Heart left ventricle (tissue), 16 donors: ENCODE results near the gene EHD1. TPM values are rescaled to one million over a fixed set of nuclear protein-coding genes. Genes with fewer than 3 reads are reported as not detected.

Source experiments
- ATAC-seq, 4 donors: fragments of 200-7000 bp; cut with Tn5 transposase; one replicate each; pipeline ENCODE4 v1.9.1; 2020 to 2022; ENCODE audit warnings: moderate library complexity in 4 of 4, mild to moderate bottlenecking in 3 of 4, moderate number of reproducible peaks in 1 of 4
- DNase-seq, 5 donors: peaks; one replicate each; pipeline ENCODE4 v3.0.0-alpha.2; 2020
- H3K27ac ChIP-seq, 12 donors: fragments of 200-600 bp; sonication (generic) in 4 of 12; one replicate each; pipeline versions ENCODE4 v1.5.0 to v1.8.0; 2016 to 2022; ENCODE audit warnings: mild to moderate bottlenecking in 2 of 12
- H3K27me3 ChIP-seq, 9 donors: fragments of 200-600 bp; sonication (generic) in 2 of 9; one replicate each; pipeline versions ENCODE4 v1.5.1 to v1.8.0; 2016 to 2022; ENCODE audit warnings: mild to moderate bottlenecking in 3 of 9
- H3K36me3 ChIP-seq, 9 donors: fragments of 200-600 bp; sonication (generic) in 2 of 9; one replicate each; pipeline versions ENCODE4 v1.5.0 to v1.8.0; 2018 to 2022; ENCODE audit warnings: mild to moderate bottlenecking in 2 of 9
- H3K4me1 ChIP-seq, 12 donors: fragments of 200-600 bp; sonication (generic) in 4 of 12; one replicate each; pipeline versions ENCODE4 v1.5.0 to v1.8.0; 2016 to 2022; ENCODE audit warnings: mild to moderate bottlenecking in 3 of 12
- H3K4me3 ChIP-seq, 12 donors: fragments of 200-600 bp; sonication (generic) in 4 of 12; one replicate each; pipeline versions ENCODE4 v1.5.0 to v1.8.0; 2017 to 2022; ENCODE audit warnings: mild to moderate bottlenecking in 9 of 12, moderate library complexity in 4 of 12
- H3K9me3 ChIP-seq, 12 donors: fragments of 200-600 bp; sonication (generic) in 4 of 12; one replicate each; pipeline versions ENCODE4 v1.5.0 to v1.8.0; 2016 to 2022; ENCODE audit warnings: mild to moderate bottlenecking in 1 of 12
- CTCF ChIP-seq, 12 donors: fragments of 200-600 bp; sonication (generic) in 4 of 12; IDR thresholded peaks; one replicate each; pipeline versions ENCODE4 v1.5.0 to v1.8.0; 2018 to 2022; ENCODE audit warnings: antibody characterized with exemption in 12 of 12, mild to moderate bottlenecking in 5 of 12
- POLR2A ChIP-seq, 2 donors: fragments of 450-650 bp; IDR thresholded peaks; one replicate each; pipeline ENCODE4 v1.6.1; 2017; ENCODE audit warnings: antibody characterized with exemption in 2 of 2, mild to moderate bottlenecking in 2 of 2, moderate library complexity in 2 of 2
- WGBS, 4 donors: extraction: QIAGEN DNeasy Blood & Tissue Kit in 2 of 4; methylation state at CpG; one replicate each; pipeline versions ENCODE4 v1.1.5 to v1.1.7; 2013 to 2018; 5-methylcytosine and 5-hydroxymethylcytosine counted together
- intact Hi-C, 10 donors: fragments of 100-400 bp; cut with DNase I; formaldehyde crosslinking; loops; one replicate each; pipeline versions ENCODE4 v1.11.1 to v1.14.2; 2022
- polyA plus RNA-seq, 2 donors: library from polyadenylated mRNA; stranded (reverse); fragments of 200-250 nt; gene quantifications; one replicate each; pipeline ENCODE4 v1.2.3, GENCODE V29; 2013
- total RNA-seq, 9 donors: library from RNA; depleted of rRNA in 2 of 9; stranded (reverse); fragments of >200 nt in 2 of 9; fragmentation: NEBNext Ultra II Directional in 3 of 9; extraction: Animal tissue kit (Norgen Biotek cat#: 25700) in 3 of 9; gene quantifications; one replicate each; pipeline versions ENCODE4 v1.1.0 to v1.2.4, GENCODE V29; 2016 to 2023
- donor health status: ischemic (EF 13 %, LVEDD 7.1; RV severe dilation, severe dysfunction).
- donor health status: healthy with polysubstance abuse.
- donor health status: DM: no; HTN: yes; CAD: no.
- donor health status: DM: no; HTN: no; CAD: no.
- donor health status: ischemic (EF 25% LVEDD 6.9; RV normal size, moderate dysfunction).
- donor health status: ischemic (EF 25% LVEDD 5.7; RV mildly dilated, moderate dysfunction).
- donor health status: healthy.
- donor health status: DM: yes; HTN: yes; CAD: no.
- donor health status: ischemic (EF 35%, LVEDD 5.7; RV mildly dilated, moderate dysfunction).
- donor health status: nonischemic (EF 11% LVEDD 7.7; RV severe dilation, severe dysfunction).
- donor health status: DM: yes; HTN: yes; CAD: no.
- donor health status: PGD.
- donor health status: ischemic (EF 29% LVEDD 5.4; RV normal size, mild dysfunction).
- donor health status: nonischemic (EF 23%, LVEDD 6.1; RV moderate dilation, normal function).

Gene EHD1
- total and polyA plus RNA-seq, 11 donors, result 27.9 to 102 (median 58.0) TPM

GRCh38 chr11:64892411-64892831 lies 14.0 kb upstream of the EHD1 start:
- intact Hi-C loops, result loop anchor here in 2 of 10 donors (5.0 kb wide), 2 partner anchors 100 to 105 kb away; no protein-coding TSS in a partner anchor
- DNase-seq (peak in 2 of 5 donors; percentile 43 to 65), ATAC-seq (peak in 1 of 4 donors; percentile 4)
- Histone ChIP-seq H3K4me3 (no peak overlapping the region), H3K9me3 (no peaks in the 10 kb centered on the region), H3K27me3 (no peaks in the 10 kb centered on the region), H3K27ac (peak overlapping the region in 10 of 12 donors; percentile 7 to 74 (median 50)), H3K4me1 (peaks cover 0 to 63% (median 21%) of the 10 kb centered on the region in 12 donors), H3K36me3 (peaks cover 0 to 27% (median 18%) of the 10 kb centered on the region in 9 donors)
- WGBS, 4 donors, result 54 to 72% (median 62%) methylated on average over 11 of the region's 11 CpGs
- TF ChIP-seq POLR2A (IDR thresholded peaks at IDR 0.05) (peak in 1 of 2 donors; percentile 7), CTCF (IDR thresholded peaks at IDR 0.05) (no peak)

- peaks cover 0 to 65% (median 22%) of the 10 kb centered on the region in 12 donors for H3K4me1 ChIP-seq
- no peak for ATAC-seq
- no peak for TF ChIP-seq POLR2A (IDR thresholded peaks at IDR 0.05)
- no peak for TF ChIP-seq CTCF (IDR thresholded peaks at IDR 0.05)
- peaks cover 0 to 22% (median 13%) of the 10 kb centered on the region in 9 donors for H3K36me3 ChIP-seq
- no peaks in the 10 kb centered on the region for H3K27me3 ChIP-seq
- 79 to 85% (median 79%) methylated on average over 5 of the region's 5 CpGs for WGBS, 4 donors
- H3K4me3 ChIP-seq, result no peak overlapping the region
- no peaks in the 10 kb centered on the region for H3K9me3 ChIP-seq
- DNase-seq, result no peak
- peak overlapping the region in 9 of 12 donors; percentile 1 to 74 (median 54) for H3K27ac ChIP-seq
- intact Hi-C loops, result loop anchor here in 2 of 10 donors (5.0 kb wide), 2 partner anchors 100 to 105 kb away; no protein-coding TSS in a partner anchor
These were observed 13.5 kb upstream of the EHD1 start for GRCh38 chr11:64891880-64892279.

GRCh38 chr11:64891215-64891848 lies 12.9 kb upstream of the EHD1 start:
- no peaks in the 10 kb centered on the region for H3K27me3 ChIP-seq
- WGBS, 4 donors, result 87 to 94% (median 91%) methylated on average over 11 to 25 of the region's 25 CpGs
- H3K9me3 ChIP-seq, result no peaks in the 10 kb centered on the region
- ATAC-seq (no peak), DNase-seq (peak in 1 of 5 donors; percentile 19)
- no peak overlapping the region for H3K4me3 ChIP-seq
- H3K4me1 ChIP-seq, result peaks cover 0 to 65% (median 22%) of the 10 kb centered on the region in 12 donors
- H3K27ac ChIP-seq, result peak overlapping the region in 4 of 12 donors; percentile 56 to 74 (median 71)
- H3K36me3 ChIP-seq, result peaks cover 0 to 16% (median 8%) of the 10 kb centered on the region in 9 donors
- TF ChIP-seq POLR2A (IDR thresholded peaks at IDR 0.05) (no peak), CTCF (IDR thresholded peaks at IDR 0.05) (no peak)
- intact Hi-C loops, result loop anchor here in 2 of 10 donors (5.0 kb wide), 2 partner anchors 99 to 104 kb away; no protein-coding TSS in a partner anchor

GRCh38 chr11:64890522-64890939 lies 12.1 kb upstream of the EHD1 start:
- H3K27me3 ChIP-seq, result no peaks in the 10 kb centered on the region
- no peak overlapping the region for H3K4me3 ChIP-seq
- no peaks in the 10 kb centered on the region for H3K9me3 ChIP-seq
- H3K36me3 ChIP-seq, result peaks cover 0 to 9% (median 6%) of the 10 kb centered on the region in 9 donors
- no peak for ATAC-seq
- intact Hi-C loops, result loop anchor here in 2 of 10 donors (5.0 kb wide), 2 partner anchors 98 to 103 kb away; no protein-coding TSS in a partner anchor
- DNase-seq, result peak in 1 of 5 donors; percentile 42
- 86 to 91% (median 90%) methylated on average over 7 of the region's 7 CpGs for WGBS, 4 donors
- TF ChIP-seq POLR2A (IDR thresholded peaks at IDR 0.05) (no peak), CTCF (IDR thresholded peaks at IDR 0.05) (no peak)
- peaks cover 0 to 65% (median 22%) of the 10 kb centered on the region in 12 donors for H3K4me1 ChIP-seq
- peak overlapping the region in 3 of 12 donors; percentile 29 to 49 (median 49) for H3K27ac ChIP-seq
